OCI-LY1 (cell line): ENCODE data around the gene DHCR7.

Experiments used
- EZH2 ChIP-seq: fragments of 200-600 bp; sonication (generic), shearing (Covaris generic); IDR thresholded peaks from 2 replicates; pipeline ENCODE4 v1.8.0; 2017; ENCODE audit warnings: borderline replicate concordance, mixed run types, mild to moderate bottlenecking, antibody characterized with exemption, low read length, moderate library complexity, mixed read lengths
- TF ChIP-seq, protein P1 (sequence below): fragments of 200-600 bp; sonication (generic), shearing (Covaris generic); IDR thresholded peaks from 2 replicates; pipeline ENCODE4 v1.5.1; 2017; ENCODE audit warnings: mild to moderate bottlenecking, antibody characterized with exemption, low read length, moderate library complexity, mixed read lengths

GRCh38 chr11:71463331-71464211, 15.4 kb upstream of the DHCR7 start:
- no peak for TF ChIP-seq EZH2
- TF ChIP-seq, protein P1, sequence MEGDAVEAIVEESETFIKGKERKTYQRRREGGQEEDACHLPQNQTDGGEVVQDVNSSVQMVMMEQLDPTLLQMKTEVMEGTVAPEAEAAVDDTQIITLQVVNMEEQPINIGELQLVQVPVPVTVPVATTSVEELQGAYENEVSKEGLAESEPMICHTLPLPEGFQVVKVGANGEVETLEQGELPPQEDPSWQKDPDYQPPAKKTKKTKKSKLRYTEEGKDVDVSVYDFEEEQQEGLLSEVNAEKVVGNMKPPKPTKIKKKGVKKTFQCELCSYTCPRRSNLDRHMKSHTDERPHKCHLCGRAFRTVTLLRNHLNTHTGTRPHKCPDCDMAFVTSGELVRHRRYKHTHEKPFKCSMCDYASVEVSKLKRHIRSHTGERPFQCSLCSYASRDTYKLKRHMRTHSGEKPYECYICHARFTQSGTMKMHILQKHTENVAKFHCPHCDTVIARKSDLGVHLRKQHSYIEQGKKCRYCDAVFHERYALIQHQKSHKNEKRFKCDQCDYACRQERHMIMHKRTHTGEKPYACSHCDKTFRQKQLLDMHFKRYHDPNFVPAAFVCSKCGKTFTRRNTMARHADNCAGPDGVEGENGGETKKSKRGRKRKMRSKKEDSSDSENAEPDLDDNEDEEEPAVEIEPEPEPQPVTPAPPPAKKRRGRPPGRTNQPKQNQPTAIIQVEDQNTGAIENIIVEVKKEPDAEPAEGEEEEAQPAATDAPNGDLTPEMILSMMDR = no peak
